DND-41 (cell line): ENCODE data around the gene SYNE2.

Source experiments
- ATAC-seq: fragments of 200-7000 bp; cut with Tn5 transposase; 3 replicates; pipeline ENCODE4 v1.9.1; 2021; ENCODE audit warnings: low read depth; ENCODE audit not compliant: insufficient read depth
- DNase-seq: peaks from one replicate; pipeline ENCODE4 v3.0.0-alpha.2; 2020
- H2AFZ ChIP-seq: 2 replicates; pipeline ENCODE4 v1.6.0; 2012; ENCODE audit warnings: low read depth, low read length
- H3K27ac ChIP-seq: 2 replicates; pipeline ENCODE4 v1.5.1; 2012; ENCODE audit warnings: low read length, inconsistent platforms
- H3K27me3 ChIP-seq: fragments of 200-600 bp; sonication (generic); 2 replicates; pipeline ENCODE4 v1.6.0; 2012; ENCODE audit warnings: low read length, mild to moderate bottlenecking, inconsistent platforms; ENCODE audit not compliant: insufficient read depth, poor library complexity
- H3K36me3 ChIP-seq: 2 replicates; pipeline ENCODE4 v1.5.1; 2012; ENCODE audit warnings: low read length, inconsistent platforms; ENCODE audit not compliant: insufficient read depth
- H3K4me1 ChIP-seq: 2 replicates; pipeline ENCODE4 v1.5.1; 2012; ENCODE audit warnings: mild to moderate bottlenecking, low read length; ENCODE audit not compliant: insufficient read depth
- H3K4me2 ChIP-seq: 2 replicates; pipeline ENCODE4 v1.6.0; 2012; ENCODE audit warnings: mild to moderate bottlenecking, moderate library complexity, low read length, inconsistent platforms; ENCODE audit not compliant: insufficient read depth
- H3K4me3 ChIP-seq, 2 experiments: fragments of 200-600 bp in 1 of 2; shearing (Covaris generic) in 1 of 2; 2 replicates each; pipeline ENCODE4 v1.5.1; 2012 to 2016; ENCODE audit warnings: inconsistent platforms in 2 of 2, low read length in 2 of 2, mild to moderate bottlenecking in 2 of 2, low read depth in 1 of 2, moderate library complexity in 1 of 2
- H3K79me2 ChIP-seq: 2 replicates; pipeline ENCODE4 v1.6.0; 2012; ENCODE audit warnings: low read length, inconsistent platforms; ENCODE audit not compliant: insufficient read depth
- H3K9ac ChIP-seq: 2 replicates; pipeline ENCODE4 v1.6.0; 2012; ENCODE audit warnings: low read depth, mild to moderate bottlenecking, inconsistent platforms, low read length, moderate library complexity
- H3K9me3 ChIP-seq: 2 replicates; pipeline ENCODE4 v1.5.1; 2012; ENCODE audit warnings: low read length, moderate library complexity, mild to moderate bottlenecking, inconsistent platforms; ENCODE audit not compliant: insufficient read depth, severe bottlenecking
- H4K20me1 ChIP-seq: 2 replicates; pipeline ENCODE4 v1.6.0; 2012; ENCODE audit warnings: low read length; ENCODE audit not compliant: insufficient read depth
- EZH2 ChIP-seq: IDR thresholded peaks from 3 replicates; pipeline ENCODE4 v1.6.1; 2012; ENCODE audit warnings: borderline replicate concordance, low read depth, mild to moderate bottlenecking, moderate library complexity, low read length, inconsistent platforms; ENCODE audit not compliant: severe bottlenecking
- TF ChIP-seq, protein P1 (sequence below): IDR thresholded peaks from 2 replicates; pipeline ENCODE4 v1.5.1; 2012; ENCODE audit warnings: borderline replicate concordance, low read length, moderate library complexity, mild to moderate bottlenecking; ENCODE audit not compliant: poor library complexity, severe bottlenecking; ENCODE audit errors: extremely low read depth

The SYNE2 gene

DNA sequence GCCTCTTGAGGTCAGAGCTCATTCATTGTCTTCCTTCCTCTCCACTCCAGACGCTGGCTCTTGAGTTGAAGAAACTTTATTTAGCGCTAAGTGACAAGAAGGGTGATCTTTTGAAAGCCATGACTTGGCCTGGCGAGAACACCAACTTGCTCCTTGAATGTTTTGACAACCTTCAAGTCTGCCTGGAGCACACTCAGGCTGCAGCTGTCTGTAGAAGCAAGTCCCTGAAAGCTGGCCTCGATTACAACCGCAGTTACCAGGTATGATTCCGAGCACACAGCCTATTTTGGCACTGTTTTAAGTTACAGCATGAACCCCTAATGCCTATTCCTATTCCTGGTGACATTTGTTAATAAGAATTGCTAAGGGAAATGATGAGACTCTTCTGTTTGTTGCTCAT, 273.7 kb downstream of the SYNE2 start:
- no peak overlapping the region for H3K4me2 ChIP-seq
- no peaks in the 10 kb centered on the region for H3K9me3 ChIP-seq
- no peak overlapping the region for H3K9ac ChIP-seq
- H4K20me1 ChIP-seq = no peaks in the 10 kb centered on the region
- no peak overlapping the region for H3K4me3 ChIP-seq
- H3K27me3 ChIP-seq = no peaks in the 10 kb centered on the region
- TF ChIP-seq EZH2 = no peak
- TF ChIP-seq, protein P1, sequence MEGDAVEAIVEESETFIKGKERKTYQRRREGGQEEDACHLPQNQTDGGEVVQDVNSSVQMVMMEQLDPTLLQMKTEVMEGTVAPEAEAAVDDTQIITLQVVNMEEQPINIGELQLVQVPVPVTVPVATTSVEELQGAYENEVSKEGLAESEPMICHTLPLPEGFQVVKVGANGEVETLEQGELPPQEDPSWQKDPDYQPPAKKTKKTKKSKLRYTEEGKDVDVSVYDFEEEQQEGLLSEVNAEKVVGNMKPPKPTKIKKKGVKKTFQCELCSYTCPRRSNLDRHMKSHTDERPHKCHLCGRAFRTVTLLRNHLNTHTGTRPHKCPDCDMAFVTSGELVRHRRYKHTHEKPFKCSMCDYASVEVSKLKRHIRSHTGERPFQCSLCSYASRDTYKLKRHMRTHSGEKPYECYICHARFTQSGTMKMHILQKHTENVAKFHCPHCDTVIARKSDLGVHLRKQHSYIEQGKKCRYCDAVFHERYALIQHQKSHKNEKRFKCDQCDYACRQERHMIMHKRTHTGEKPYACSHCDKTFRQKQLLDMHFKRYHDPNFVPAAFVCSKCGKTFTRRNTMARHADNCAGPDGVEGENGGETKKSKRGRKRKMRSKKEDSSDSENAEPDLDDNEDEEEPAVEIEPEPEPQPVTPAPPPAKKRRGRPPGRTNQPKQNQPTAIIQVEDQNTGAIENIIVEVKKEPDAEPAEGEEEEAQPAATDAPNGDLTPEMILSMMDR = no peak
- no peak overlapping the region for H2AFZ ChIP-seq
- ATAC-seq (no peak), DNase-seq (no peak)
- no peaks in the 10 kb centered on the region for H3K79me2 ChIP-seq
- peaks cover 95% of the 10 kb centered on the region for H3K36me3 ChIP-seq
- no peak overlapping the region for H3K27ac ChIP-seq
- no peaks in the 10 kb centered on the region for H3K4me1 ChIP-seq

DNA sequence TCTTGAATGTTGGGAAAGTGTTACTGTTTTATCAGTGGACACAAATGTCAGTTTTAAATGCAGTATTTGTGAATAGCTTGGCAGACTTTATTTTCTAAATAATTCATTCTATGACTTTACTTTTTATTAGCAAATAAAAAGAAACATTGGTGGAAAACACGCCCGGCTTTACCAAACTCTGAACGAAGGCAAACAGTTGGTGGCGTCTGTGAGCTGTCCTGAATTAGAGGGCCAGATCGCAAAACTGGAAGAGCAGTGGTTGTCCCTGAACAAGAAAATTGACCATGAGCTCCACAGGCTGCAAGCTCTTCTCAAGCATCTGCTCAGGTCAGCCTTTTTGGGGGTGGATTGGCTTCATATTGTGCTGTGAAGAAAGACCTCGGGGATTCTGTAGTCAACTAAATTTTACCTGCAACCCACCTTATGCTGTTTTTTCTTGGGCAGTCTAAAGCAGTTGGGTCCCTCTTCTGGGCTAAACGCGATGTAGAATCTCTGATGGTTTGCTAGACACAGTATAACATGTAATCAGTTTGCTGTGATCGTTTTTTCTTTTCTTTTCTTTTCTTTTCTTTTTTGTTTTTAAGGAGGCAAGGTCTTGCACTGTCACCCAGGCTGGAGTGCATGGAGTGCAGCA, 285.0 kb downstream of the SYNE2 start:
- Histone ChIP-seq H3K79me2 (no peaks in the 10 kb centered on the region), H3K4me1 (no peaks in the 10 kb centered on the region), H3K4me2 (no peak overlapping the region), H2AFZ (no peak overlapping the region), H3K4me3 (no peak overlapping the region), H3K27ac (no peak overlapping the region), H3K9ac (no peak overlapping the region), H3K36me3 (peaks cover 75% of the 10 kb centered on the region), H4K20me1 (no peaks in the 10 kb centered on the region), H3K27me3 (no peaks in the 10 kb centered on the region), H3K9me3 (no peaks in the 10 kb centered on the region)
- ATAC-seq (no peak), DNase-seq (no peak)
- TF ChIP-seq EZH2 = no peak
- TF ChIP-seq, protein P1 = no peak

DNA sequence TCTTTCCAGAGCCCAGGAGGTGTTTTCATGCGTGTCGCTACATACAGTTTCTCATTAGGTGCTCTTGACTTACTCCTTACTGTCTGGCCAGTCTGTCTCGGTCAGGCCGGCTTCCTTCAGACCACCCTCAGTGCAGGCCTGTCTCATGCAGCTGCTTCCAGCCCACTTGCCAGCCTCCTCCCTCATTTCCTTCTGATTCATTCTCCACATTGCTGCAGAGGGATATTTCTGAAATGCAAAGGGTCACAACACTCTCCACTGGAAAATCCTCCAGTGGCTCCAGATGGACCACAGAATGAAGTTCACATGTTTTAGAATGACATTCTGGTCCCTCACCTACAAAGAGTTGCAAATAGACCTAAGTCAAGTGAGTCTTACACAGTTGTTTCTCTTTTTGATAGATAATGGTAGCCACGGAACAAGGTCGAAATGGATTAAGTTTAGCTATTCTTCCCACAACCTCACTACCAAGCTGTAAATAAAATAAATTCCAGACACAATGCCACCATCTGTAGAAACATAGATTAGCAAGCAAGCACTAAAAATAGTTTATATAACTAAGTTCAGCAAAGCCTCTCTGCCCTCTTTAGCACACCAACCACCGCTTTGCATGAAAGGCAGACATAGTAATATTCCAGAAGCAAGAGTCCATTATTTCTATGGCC, 294.5 kb downstream of the SYNE2 start:
- no peaks in the 10 kb centered on the region for H3K9me3 ChIP-seq
- no peak for DNase-seq
- ATAC-seq = no peak
- no peaks in the 10 kb centered on the region for H4K20me1 ChIP-seq
- H3K4me2 ChIP-seq = no peak overlapping the region
- no peak for TF ChIP-seq EZH2
- TF ChIP-seq, protein P1 = no peak
- no peak overlapping the region for H3K9ac ChIP-seq
- no peaks in the 10 kb centered on the region for H3K27me3 ChIP-seq
- H3K4me3 ChIP-seq = no peak overlapping the region
- H3K79me2 ChIP-seq = no peaks in the 10 kb centered on the region
- peaks cover 63% of the 10 kb centered on the region for H3K36me3 ChIP-seq
- H3K4me1 ChIP-seq = no peaks in the 10 kb centered on the region
- H2AFZ ChIP-seq = no peak overlapping the region
- H3K27ac ChIP-seq = no peak overlapping the region
